Dedifferentiated amniotic fluid mesenchymal stem cell (primary cell): ENCODE data around the gene SCRT2.
"Not testable (repeated sequence)": the region's sequence is repeated elsewhere in the genome, so short reads cannot be mapped to it uniquely, and the experiment has no call there.

Source experiments
- DNase-seq: peaks from one replicate; pipeline ENCODE4 v3.0.0-alpha.2; 2016; ENCODE audit errors: extremely low spot score

The SCRT2 gene

DNA sequence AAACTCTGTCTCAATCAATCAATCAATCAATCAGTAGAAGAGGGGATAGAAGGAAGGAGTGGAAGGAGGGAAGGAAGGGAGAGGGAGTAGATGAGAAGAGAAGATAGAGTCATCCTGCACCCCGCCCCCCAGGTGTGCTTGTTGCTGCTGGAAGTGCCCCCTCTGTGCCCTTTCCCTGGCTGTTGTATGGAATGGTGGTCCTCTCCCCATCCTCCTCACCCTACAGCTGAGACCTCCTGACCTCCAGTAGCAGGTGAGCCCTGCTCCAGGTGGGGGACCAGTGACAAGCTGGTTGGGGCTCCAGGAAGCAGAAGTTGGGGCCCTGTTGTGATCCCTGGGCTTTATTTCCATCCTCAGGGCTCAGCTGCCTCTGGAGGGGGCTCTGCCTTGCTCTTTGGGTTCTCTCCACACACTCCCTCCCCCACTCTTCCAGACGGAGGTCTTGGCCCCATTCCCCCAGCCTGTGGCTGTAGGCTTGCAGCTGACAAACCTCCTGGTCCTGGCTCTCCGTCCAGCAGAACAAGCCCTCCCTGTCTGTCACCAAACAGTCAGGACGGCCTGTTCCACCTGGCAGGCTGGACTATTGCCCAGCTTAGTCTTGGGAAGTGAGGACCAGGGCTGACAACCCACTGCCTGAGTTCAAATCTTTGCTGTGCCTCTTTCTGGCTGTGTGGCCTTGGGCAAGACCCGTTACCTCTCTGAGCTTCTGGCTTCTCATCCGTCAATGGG is 26.0 kb upstream of the SCRT2 start:
- DNase-seq, result no peak

- no peak for DNase-seq
These were observed 24.3 kb upstream of the SCRT2 start for GRCh38 chr20:699811-700338.

DNA sequence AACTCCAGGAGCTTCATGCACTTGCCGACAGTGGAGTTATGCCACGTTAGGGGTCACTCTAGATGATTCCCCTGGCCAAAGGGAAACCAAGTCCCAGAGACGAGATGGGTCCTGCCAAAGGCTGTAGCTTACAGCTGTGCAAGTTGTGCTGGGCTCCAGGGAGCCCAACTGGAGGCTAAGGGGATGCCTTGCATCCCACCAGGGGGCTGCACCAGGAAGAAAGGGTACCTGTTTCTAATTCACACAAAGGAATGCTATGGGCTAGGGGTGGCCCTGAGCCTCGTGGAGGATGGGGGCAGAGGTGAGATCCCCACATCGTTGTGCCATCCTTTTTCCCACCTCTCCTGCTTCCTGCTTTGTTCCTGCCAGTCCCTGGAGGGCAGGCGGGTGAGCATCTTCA is 23.7 kb upstream of the SCRT2 start:
- no peak for DNase-seq

- no peak for DNase-seq
These were observed 22.7 kb upstream of the SCRT2 start for GRCh38 chr20:698276-698675.

DNA sequence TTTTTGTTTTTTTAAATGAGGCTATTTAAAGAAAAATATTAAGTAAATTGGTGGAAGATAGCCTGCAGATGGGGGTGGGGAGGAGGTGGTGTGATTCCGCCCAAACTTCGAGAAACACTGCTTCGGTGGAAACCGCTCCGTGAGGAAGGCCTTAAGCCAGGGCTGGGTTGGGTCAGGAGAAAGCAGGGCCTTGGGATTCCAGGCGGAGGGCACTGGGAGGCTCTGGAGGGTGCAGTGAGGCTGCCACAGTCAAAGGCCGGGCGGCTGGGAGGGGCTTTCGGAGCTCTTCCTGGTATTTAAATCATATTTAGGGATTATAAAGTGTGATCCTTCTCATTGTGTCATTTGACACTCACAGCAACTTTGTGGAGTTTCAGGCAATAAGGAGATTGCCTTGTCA is 22.2 kb upstream of the SCRT2 start:
- no peak for DNase-seq

GRCh38 chr20:695165-695866 is 19.7 kb upstream of the SCRT2 start:
- DNase-seq, result no peak

- DNase-seq, result no peak
These were observed 18.9 kb upstream of the SCRT2 start for GRCh38 chr20:694496-694895.

- DNase-seq, result not testable (repeated sequence)
These were observed 18.2 kb upstream of the SCRT2 start for GRCh38 chr20:693786-694185.

- no peak for DNase-seq
These were observed 16.4 kb upstream of the SCRT2 start for GRCh38 chr20:692044-692443.

GRCh38 chr20:689947-690346 is 14.3 kb upstream of the SCRT2 start:
- DNase-seq, result no peak

GRCh38 chr20:689348-689747 is 13.7 kb upstream of the SCRT2 start:
- no peak for DNase-seq

DNA sequence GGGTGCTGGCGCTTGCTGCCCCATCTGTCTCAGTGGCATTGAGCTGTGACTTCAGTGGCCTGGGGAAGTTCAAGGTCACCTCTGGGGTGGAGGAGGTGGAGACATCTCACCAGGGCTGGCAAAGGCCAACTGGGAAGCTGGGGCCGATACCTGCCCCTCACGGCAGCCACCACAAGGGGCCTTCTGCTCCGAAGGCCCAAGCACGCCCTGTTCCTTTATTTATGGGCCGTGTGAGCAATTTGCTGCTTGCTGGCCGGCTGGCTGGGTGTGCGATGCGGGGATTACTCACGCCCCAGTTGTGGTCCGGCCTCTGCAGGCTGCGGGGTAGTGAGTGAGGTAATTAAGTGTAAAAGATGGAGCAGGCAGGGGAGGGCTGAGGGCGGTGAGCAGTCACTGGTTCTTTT is 13.2 kb upstream of the SCRT2 start:
- DNase-seq, result no peak

GRCh38 chr20:687468-688203 is 12.0 kb upstream of the SCRT2 start:
- no peak for DNase-seq

DNA sequence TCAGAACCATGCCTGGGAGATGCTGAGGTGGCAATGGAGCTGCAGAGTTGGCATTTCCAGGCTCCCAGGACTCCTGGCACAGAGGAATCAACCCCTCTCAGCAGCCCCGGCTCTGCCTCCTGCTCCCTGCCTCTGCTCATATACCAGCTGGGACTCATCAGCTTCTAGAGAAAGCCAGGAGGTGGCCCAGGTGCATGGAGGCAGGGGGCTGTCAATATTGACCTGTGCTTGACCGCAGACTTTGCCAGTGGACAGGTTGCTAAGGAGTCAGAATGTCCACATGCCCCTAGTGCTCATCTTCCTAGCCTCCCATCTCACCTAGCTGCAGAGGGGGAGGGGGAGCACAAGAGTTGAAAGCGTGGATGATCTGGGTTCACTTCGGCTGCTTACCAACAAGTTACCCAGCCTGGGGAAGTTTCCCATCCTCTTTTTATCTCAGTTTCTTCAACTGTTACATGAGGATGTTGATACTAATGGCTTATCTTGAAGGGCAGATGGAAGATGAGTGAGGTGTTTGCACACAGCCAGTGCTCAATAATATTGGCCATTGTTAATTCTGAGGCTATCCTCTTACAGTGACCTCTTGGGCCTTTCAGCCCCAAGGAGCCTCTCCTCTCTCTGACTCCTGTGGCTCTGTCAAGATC is 9.2 kb upstream of the SCRT2 start:
- DNase-seq, result no peak

GRCh38 chr20:682123-682522 is 6.5 kb upstream of the SCRT2 start:
- DNase-seq, result no peak

- DNase-seq, result no peak
These were observed 5.1 kb upstream of the SCRT2 start for GRCh38 chr20:680638-681187.

DNA sequence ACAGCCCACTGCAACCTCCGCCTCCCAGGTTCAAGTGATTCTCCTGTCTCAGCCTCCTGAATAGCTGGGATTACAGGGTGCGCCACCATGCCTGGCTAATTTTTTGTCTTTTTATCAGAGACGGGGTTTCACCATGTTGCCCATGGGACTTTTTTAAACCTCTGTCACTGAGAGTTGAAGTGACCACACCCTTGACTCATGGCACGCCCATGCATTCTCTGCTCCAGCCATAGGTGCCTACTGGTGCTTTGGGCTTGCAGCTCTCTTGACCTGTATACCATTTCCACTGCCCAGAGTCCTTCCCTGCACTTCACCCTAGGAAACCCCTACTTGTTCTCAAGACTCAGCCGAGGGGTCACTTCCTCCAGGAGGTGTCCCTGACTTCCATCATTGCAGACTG is 2.4 kb upstream of the SCRT2 start:
- no peak for DNase-seq

GRCh38 chr20:676967-677366 is 1.4 kb upstream of the SCRT2 start:
- DNase-seq, result no peak

DNA sequence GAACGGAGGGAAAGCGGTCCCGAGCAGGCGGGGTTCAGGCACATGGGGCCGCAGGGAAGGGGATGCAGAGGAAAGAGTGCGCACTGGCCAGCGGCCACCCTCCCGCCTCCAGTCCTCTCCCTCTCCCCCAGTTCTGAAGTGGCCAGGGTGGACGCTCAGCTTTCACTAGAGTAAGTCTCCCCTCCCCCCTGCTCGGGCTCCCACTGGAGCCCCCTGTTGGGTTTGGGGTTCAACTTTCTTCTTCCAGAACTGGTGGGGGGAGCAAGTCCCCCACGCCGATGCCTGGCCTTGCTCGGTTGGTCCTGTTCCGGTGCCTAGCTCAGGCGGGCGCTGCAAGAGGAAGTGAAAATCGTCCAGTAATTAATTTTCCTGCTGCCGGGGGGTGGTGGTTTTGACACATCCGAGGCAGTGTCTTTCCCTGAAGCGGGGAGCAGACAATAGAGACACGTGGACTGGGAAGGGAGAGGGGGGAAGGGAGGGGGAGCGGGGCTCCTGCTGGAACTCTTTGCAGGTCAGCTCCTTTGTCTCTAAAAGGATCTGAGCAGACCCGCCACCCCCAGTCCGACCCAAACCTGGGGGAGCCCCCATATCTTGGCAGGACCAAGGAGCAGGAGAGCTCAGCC is 824 bp upstream of the SCRT2 start:
- DNase-seq, result no peak

DNA sequence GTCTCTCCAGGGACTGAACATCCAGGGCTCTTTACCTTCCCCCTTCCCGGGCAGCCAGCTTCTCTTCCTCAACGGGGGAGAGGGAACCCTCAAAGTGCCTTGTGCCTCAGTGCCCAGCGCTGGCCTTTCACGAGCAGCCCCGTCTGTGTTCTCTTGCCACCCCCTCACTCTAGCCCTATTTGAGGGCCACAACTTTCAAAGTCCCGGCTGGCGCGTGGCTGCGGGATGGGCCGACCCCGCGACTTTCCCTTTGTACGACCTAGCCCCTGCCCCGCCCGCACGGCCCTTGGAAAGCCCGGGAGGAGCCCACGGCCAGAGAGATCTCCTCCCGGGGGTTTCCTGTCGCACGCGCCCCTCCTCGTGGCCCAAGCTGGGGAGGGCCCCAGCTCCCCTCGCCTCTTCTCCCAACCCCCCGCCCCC is 559 bp downstream of the SCRT2 start:
- no peak for DNase-seq

DNA sequence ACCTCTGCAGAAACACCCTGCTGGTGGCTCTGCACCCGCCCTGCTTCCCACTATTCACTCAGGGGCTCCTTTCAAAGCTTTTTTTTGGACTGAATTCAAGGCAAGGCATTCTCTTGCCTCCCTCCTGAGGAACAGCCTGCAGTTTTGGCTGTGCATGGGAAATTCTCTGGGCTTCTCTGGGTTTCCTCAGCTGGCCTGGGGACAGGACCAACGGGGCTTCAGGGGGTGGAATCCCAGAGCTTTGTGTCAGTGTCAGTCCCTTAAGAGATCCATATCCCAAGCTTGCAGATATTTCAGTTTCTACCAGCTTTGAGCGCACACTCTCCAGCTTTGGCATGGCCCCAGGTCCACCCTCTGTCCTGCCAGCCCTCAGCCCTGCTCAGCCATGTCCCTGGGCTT is 2.0 kb downstream of the SCRT2 start:
- DNase-seq, result no peak
